ENCODE data around the gene CCR9. TPM values are rescaled to one million over a fixed set of nuclear protein-coding genes. Genes with fewer than 3 reads are reported as not detected.

CCR9 gene
- total RNA-seq, 1 donor from 2014 or later = not detected

GRCh38 chr3:45912435-45912834 lies 26.1 kb downstream of the CCR9 start:
- peaks cover 17% of the 10 kb centered on the region for H3K4me1 Mint-ChIP-seq (ENCODE audit: unreplicated experiment)
- DNase-seq (ENCODE audit: extremely low spot score, unreplicated experiment) = no peak
- no peak overlapping the region for H3K27ac Mint-ChIP-seq (ENCODE audit: unreplicated experiment)
- peaks cover 3% of the 10 kb centered on the region for H3K36me3 Mint-ChIP-seq (ENCODE audit: unreplicated experiment)
- no peak overlapping the region for H3K4me3 Mint-ChIP-seq (ENCODE audit: unreplicated experiment)
- H3K9me3 Mint-ChIP-seq (ENCODE audit: unreplicated experiment) = no peaks in the 10 kb centered on the region
- no peak for TF ChIP-seq CTCF (IDR thresholded peaks at IDR 0.05)
- no peaks in the 10 kb centered on the region for H3K27me3 Mint-ChIP-seq (ENCODE audit: unreplicated experiment)

GRCh38 chr3:45914362-45915058 lies 28.2 kb downstream of the CCR9 start:
- Mint-ChIP-seq H3K4me1 (ENCODE audit: unreplicated experiment) (peaks cover 20% of the 10 kb centered on the region), H3K27me3 (ENCODE audit: unreplicated experiment) (no peaks in the 10 kb centered on the region)

GRCh38 chr3:45915059-45915439 lies 28.7 kb downstream of the CCR9 start:
- Mint-ChIP-seq H3K27ac (ENCODE audit: unreplicated experiment) (no peak overlapping the region), H3K9me3 (ENCODE audit: unreplicated experiment) (no peaks in the 10 kb centered on the region), H3K36me3 (ENCODE audit: unreplicated experiment) (peaks cover 9% of the 10 kb centered on the region), H3K4me3 (ENCODE audit: unreplicated experiment) (no peak overlapping the region), H3K4me1 (ENCODE audit: unreplicated experiment) (peaks cover 20% of the 10 kb centered on the region), H3K27me3 (ENCODE audit: unreplicated experiment) (no peaks in the 10 kb centered on the region)
- no peak for DNase-seq (ENCODE audit: extremely low spot score, unreplicated experiment)
- no peak for TF ChIP-seq CTCF (IDR thresholded peaks at IDR 0.05)

More at GRCh38 chr3:45914362-45915058, 28.2 kb downstream of the CCR9 start:
- no peak for DNase-seq (ENCODE audit: extremely low spot score, unreplicated experiment)
- H3K4me3 Mint-ChIP-seq (ENCODE audit: unreplicated experiment) = no peak overlapping the region
- peaks cover 9% of the 10 kb centered on the region for H3K36me3 Mint-ChIP-seq (ENCODE audit: unreplicated experiment)
- no peak for TF ChIP-seq CTCF (IDR thresholded peaks at IDR 0.05)
- no peak overlapping the region for H3K27ac Mint-ChIP-seq (ENCODE audit: unreplicated experiment)
- no peaks in the 10 kb centered on the region for H3K9me3 Mint-ChIP-seq (ENCODE audit: unreplicated experiment)

GRCh38 chr3:45915518-45916231 lies 29.3 kb downstream of the CCR9 start:
- H3K9me3 Mint-ChIP-seq (ENCODE audit: unreplicated experiment) = no peaks in the 10 kb centered on the region
- H3K4me1 Mint-ChIP-seq (ENCODE audit: unreplicated experiment) = peaks cover 20% of the 10 kb centered on the region
- H3K27me3 Mint-ChIP-seq (ENCODE audit: unreplicated experiment) = no peaks in the 10 kb centered on the region
- no peak for TF ChIP-seq CTCF (IDR thresholded peaks at IDR 0.05)
- H3K4me3 Mint-ChIP-seq (ENCODE audit: unreplicated experiment) = no peak overlapping the region
- DNase-seq (ENCODE audit: extremely low spot score, unreplicated experiment) = no peak
- H3K27ac Mint-ChIP-seq (ENCODE audit: unreplicated experiment) = peak overlapping the region; percentile 42
- peaks cover 11% of the 10 kb centered on the region for H3K36me3 Mint-ChIP-seq (ENCODE audit: unreplicated experiment)

- Mint-ChIP-seq H3K36me3 (ENCODE audit: unreplicated experiment) (peaks cover 20% of the 10 kb centered on the region), H3K9me3 (ENCODE audit: unreplicated experiment) (no peaks in the 10 kb centered on the region), H3K4me3 (ENCODE audit: unreplicated experiment) (no peak overlapping the region), H3K27me3 (ENCODE audit: unreplicated experiment) (no peaks in the 10 kb centered on the region), H3K27ac (ENCODE audit: unreplicated experiment) (no peak overlapping the region), H3K4me1 (ENCODE audit: unreplicated experiment) (peaks cover 20% of the 10 kb centered on the region)
- no peak for DNase-seq (ENCODE audit: extremely low spot score, unreplicated experiment)
- no peak for TF ChIP-seq CTCF (IDR thresholded peaks at IDR 0.05)
These were observed 31.0 kb downstream of the CCR9 start for GRCh38 chr3:45917146-45917898.

All from osteocyte (in vitro differentiated cells).